ENCODE data around the gene S100PBP.

S100PBP gene

GRCh38 chr1:32861904-32862695 is 44.6 kb downstream of the S100PBP start:
- Histone ChIP-seq H4K20me1 (ENCODE audit: insufficient read depth, low read length) (no peaks in the 10 kb centered on the region), H3K9ac (ENCODE audit: low read length) (no peak overlapping the region), H2AFZ (ENCODE audit: low read depth, low read length) (no peak overlapping the region), H3K79me2 (ENCODE audit: low read length) (no peaks in the 10 kb centered on the region), H3K9me3 (ENCODE audit: insufficient read depth, low read length) (no peaks in the 10 kb centered on the region), H3K4me3 (ENCODE audit: low read length) (no peak overlapping the region), H3K27ac (ENCODE audit: low read length) (no peak overlapping the region), H3K4me1 (ENCODE audit: low read length) (peaks cover 11% of the 10 kb centered on the region), H3K27me3 (ENCODE audit: low read depth, low read length) (no peaks in the 10 kb centered on the region), H3K36me3 (replicated peaks; ENCODE audit: low read depth, low read length) (no peaks in the 10 kb centered on the region), H3K4me2 (ENCODE audit: low read length) (no peak overlapping the region)
- TF ChIP-seq EZH2phosphoT487 (IDR thresholded peaks at IDR 0.05; ENCODE audit: low read depth) = no peak
- TF ChIP-seq CTCF (IDR thresholded peaks at IDR 0.05; ENCODE audit: low read depth, low read length) = no peak

- Histone ChIP-seq H3K9ac (ENCODE audit: low read length) (no peak overlapping the region), H3K27me3 (ENCODE audit: low read depth, low read length) (no peaks in the 10 kb centered on the region), H3K27ac (ENCODE audit: low read length) (no peak overlapping the region), H3K4me2 (ENCODE audit: low read length) (no peak overlapping the region), H3K79me2 (ENCODE audit: low read length) (no peaks in the 10 kb centered on the region), H3K4me3 (ENCODE audit: low read length) (no peak overlapping the region), H3K4me1 (ENCODE audit: low read length) (peaks cover 11% of the 10 kb centered on the region), H3K36me3 (replicated peaks; ENCODE audit: low read depth, low read length) (no peaks in the 10 kb centered on the region), H2AFZ (ENCODE audit: low read depth, low read length) (no peak overlapping the region), H4K20me1 (ENCODE audit: insufficient read depth, low read length) (no peaks in the 10 kb centered on the region), H3K9me3 (ENCODE audit: insufficient read depth, low read length) (no peaks in the 10 kb centered on the region)
- TF ChIP-seq EZH2phosphoT487 (IDR thresholded peaks at IDR 0.05; ENCODE audit: low read depth) (no peak), CTCF (IDR thresholded peaks at IDR 0.05; ENCODE audit: low read depth, low read length) (no peak)
Measured at GRCh38 chr1:32863218-32863880, 45.9 kb downstream of the S100PBP start.

GRCh38 chr1:32863881-32864245 is 46.4 kb downstream of the S100PBP start:
- no peaks in the 10 kb centered on the region for H4K20me1 ChIP-seq (ENCODE audit: insufficient read depth, low read length)
- H3K79me2 ChIP-seq (ENCODE audit: low read length) = no peaks in the 10 kb centered on the region
- H3K9ac ChIP-seq (ENCODE audit: low read length) = no peak overlapping the region
- H3K27me3 ChIP-seq (ENCODE audit: low read depth, low read length) = no peaks in the 10 kb centered on the region
- H3K4me3 ChIP-seq (ENCODE audit: low read length) = no peak overlapping the region
- peak overlapping the region; percentile 15 for H3K4me2 ChIP-seq (ENCODE audit: low read length)
- no peaks in the 10 kb centered on the region for H3K36me3 ChIP-seq (replicated peaks; ENCODE audit: low read depth, low read length)
- H3K27ac ChIP-seq (ENCODE audit: low read length) = peak overlapping the region; percentile 31; the same call in 1 of the 2 replicates
- no peaks in the 10 kb centered on the region for H3K9me3 ChIP-seq (ENCODE audit: insufficient read depth, low read length)
- TF ChIP-seq CTCF (IDR thresholded peaks at IDR 0.05; ENCODE audit: low read depth, low read length) (no peak), EZH2phosphoT487 (IDR thresholded peaks at IDR 0.05; ENCODE audit: low read depth) (no peak)
- H3K4me1 ChIP-seq (ENCODE audit: low read length) = peaks cover 11% of the 10 kb centered on the region
- H2AFZ ChIP-seq (ENCODE audit: low read depth, low read length) = no peak overlapping the region

GRCh38 chr1:32864375-32865019 is 47.0 kb downstream of the S100PBP start:
- no peaks in the 10 kb centered on the region for H3K27me3 ChIP-seq (ENCODE audit: low read depth, low read length)
- H3K4me2 ChIP-seq (ENCODE audit: low read length) = no peak overlapping the region
- H3K27ac ChIP-seq (ENCODE audit: low read length) = peak overlapping the region; percentile 31; the same call in 1 of the 2 replicates
- H3K9me3 ChIP-seq (ENCODE audit: insufficient read depth, low read length) = no peaks in the 10 kb centered on the region
- H4K20me1 ChIP-seq (ENCODE audit: insufficient read depth, low read length) = no peaks in the 10 kb centered on the region
- H3K79me2 ChIP-seq (ENCODE audit: low read length) = no peaks in the 10 kb centered on the region
- H3K9ac ChIP-seq (ENCODE audit: low read length) = no peak overlapping the region
- no peak overlapping the region for H2AFZ ChIP-seq (ENCODE audit: low read depth, low read length)
- no peak overlapping the region for H3K4me3 ChIP-seq (ENCODE audit: low read length)
- H3K36me3 ChIP-seq (replicated peaks; ENCODE audit: low read depth, low read length) = no peaks in the 10 kb centered on the region
- peaks cover 11% of the 10 kb centered on the region for H3K4me1 ChIP-seq (ENCODE audit: low read length)
- TF ChIP-seq EZH2phosphoT487 (IDR thresholded peaks at IDR 0.05; ENCODE audit: low read depth) (no peak), CTCF (IDR thresholded peaks at IDR 0.05; ENCODE audit: low read depth, low read length) (no peak)

Measured in OCI-LY3 (cell line).